ENCODE results near the gene HLA-F.

HLA-F gene

GRCh38 chr6:29680416-29680815 is 42.8 kb upstream of the HLA-F start:
- Histone ChIP-seq H3K4me1 (ENCODE audit: control extremely low read depth in 1 of 4, control insufficient read depth in 4 of 4, insufficient read depth in 4 of 4, low read length in 3 of 4) (peaks cover 0 to 14% (median 7%) of the 10 kb centered on the region in 4 experiments), H3K27ac (ENCODE audit: insufficient read depth in 1 of 2, low read depth in 1 of 2, low read length in 2 of 2, poor library complexity in 1 of 2, severe bottlenecking in 2 of 2) (no peak overlapping the region), H3K27me3 (replicated peaks in 2 of 5; ENCODE audit: control insufficient read depth in 4 of 5, insufficient read depth in 5 of 5, low read length in 4 of 5) (peaks cover 0 to 5% (median 0%) of the 10 kb centered on the region in 5 experiments), H3K9me3 (ENCODE audit: control extremely low read depth in 1 of 5, control insufficient read depth in 4 of 5, insufficient read depth in 2 of 5, low read depth in 1 of 5, low read length in 4 of 5) (no peaks in the 10 kb centered on the region), H3K36me3 (ENCODE audit: control insufficient read depth in 4 of 4, insufficient read depth in 4 of 4, low read length in 3 of 4) (no peaks in the 10 kb centered on the region), H3K4me3 (ENCODE audit: control insufficient read depth in 1 of 7, extremely low read depth in 1 of 7, insufficient read depth in 4 of 7, low read depth in 2 of 7, low read length in 6 of 7) (peak overlapping the region in 3 of 7 experiments; percentile 17 to 79 (median 52))
- POLR2A ChIA-PET: no interaction called here
- CTCF ChIA-PET: no interaction called here
- peak in 2 of 3 donors; percentile 48 to 62 for DNase-seq
- WGBS (ENCODE audit: insufficient coverage): 65% methylated on average over 23 of the region's 24 CpGs

GRCh38 chr6:29680904-29681303 is 42.3 kb upstream of the HLA-F start, which contains the start of gene ZFP57:
Gene ZFP57 (minus strand): TSS chr6:29681152. CDS start chr6:29677003, 4,149 bp downstream.
- Histone ChIP-seq H3K4me1 (ENCODE audit: control extremely low read depth in 1 of 4, control insufficient read depth in 4 of 4, insufficient read depth in 4 of 4, low read length in 3 of 4) (peaks cover 0 to 14% (median 7%) of the 10 kb centered on the region in 4 experiments), H3K4me3 (ENCODE audit: control insufficient read depth in 1 of 7, extremely low read depth in 1 of 7, insufficient read depth in 4 of 7, low read depth in 2 of 7, low read length in 6 of 7) (peak within 1 kb of the TSS in 3 of 7 experiments; percentile 17 to 79 (median 52)), H3K27ac (ENCODE audit: insufficient read depth in 1 of 2, low read depth in 1 of 2, low read length in 2 of 2, poor library complexity in 1 of 2, severe bottlenecking in 2 of 2) (no peak within 1 kb of the TSS), H3K27me3 (replicated peaks in 2 of 5; ENCODE audit: control insufficient read depth in 4 of 5, insufficient read depth in 5 of 5, low read length in 4 of 5) (peaks cover 0 to 5% (median 0%) of the 10 kb centered on the region in 5 experiments), H3K9me3 (ENCODE audit: control extremely low read depth in 1 of 5, control insufficient read depth in 4 of 5, insufficient read depth in 2 of 5, low read depth in 1 of 5, low read length in 4 of 5) (no peaks in the 10 kb centered on the region), H3K36me3 (ENCODE audit: control insufficient read depth in 4 of 4, insufficient read depth in 4 of 4, low read length in 3 of 4) (no peaks in the 10 kb centered on the region)
- DNase-seq: no peak
- 37% methylated on average over 30 of the region's 31 CpGs for WGBS (ENCODE audit: insufficient coverage)
- ChIA-PET CTCF (no interaction called here), POLR2A (no interaction called here)

GRCh38 chr6:29681811-29682210 is 41.4 kb upstream of the HLA-F start:
- 94% methylated on average over 5 of the region's 8 CpGs for WGBS (ENCODE audit: insufficient coverage)
- peaks cover 0 to 5% (median 0%) of the 10 kb centered on the region in 5 experiments for H3K27me3 ChIP-seq (replicated peaks in 2 of 5; ENCODE audit: control insufficient read depth in 4 of 5, insufficient read depth in 5 of 5, low read length in 4 of 5)

GRCh38 chr6:29685718-29686326 is 37.4 kb upstream of the HLA-F start:
- 84% methylated on average over 15 of the region's 15 CpGs for WGBS (ENCODE audit: insufficient coverage)
- CTCF ChIA-PET: no interaction called here
- DNase-seq: no peak
- Histone ChIP-seq H3K9me3 (ENCODE audit: control extremely low read depth in 1 of 5, control insufficient read depth in 4 of 5, insufficient read depth in 2 of 5, low read depth in 1 of 5, low read length in 4 of 5) (no peaks in the 10 kb centered on the region), H3K36me3 (ENCODE audit: control insufficient read depth in 4 of 4, insufficient read depth in 4 of 4, low read length in 3 of 4) (no peaks in the 10 kb centered on the region), H3K4me3 (ENCODE audit: control insufficient read depth in 1 of 7, extremely low read depth in 1 of 7, insufficient read depth in 4 of 7, low read depth in 2 of 7, low read length in 6 of 7) (no peak overlapping the region), H3K4me1 (ENCODE audit: control extremely low read depth in 1 of 4, control insufficient read depth in 4 of 4, insufficient read depth in 4 of 4, low read length in 3 of 4) (no peaks in the 10 kb centered on the region), H3K27ac (ENCODE audit: insufficient read depth in 1 of 2, low read depth in 1 of 2, low read length in 2 of 2, poor library complexity in 1 of 2, severe bottlenecking in 2 of 2) (no peak overlapping the region), H3K27me3 (replicated peaks in 2 of 5; ENCODE audit: control insufficient read depth in 4 of 5, insufficient read depth in 5 of 5, low read length in 4 of 5) (no peaks in the 10 kb centered on the region)
- POLR2A ChIA-PET: no interaction called here

More at GRCh38 chr6:29681811-29682210, 41.4 kb upstream of the HLA-F start:
- Histone ChIP-seq H3K4me1 (ENCODE audit: control extremely low read depth in 1 of 4, control insufficient read depth in 4 of 4, insufficient read depth in 4 of 4, low read length in 3 of 4) (peaks cover 0 to 10% (median 5%) of the 10 kb centered on the region in 4 experiments), H3K36me3 (ENCODE audit: control insufficient read depth in 4 of 4, insufficient read depth in 4 of 4, low read length in 3 of 4) (no peaks in the 10 kb centered on the region), H3K27ac (ENCODE audit: insufficient read depth in 1 of 2, low read depth in 1 of 2, low read length in 2 of 2, poor library complexity in 1 of 2, severe bottlenecking in 2 of 2) (no peak overlapping the region), H3K9me3 (ENCODE audit: control extremely low read depth in 1 of 5, control insufficient read depth in 4 of 5, insufficient read depth in 2 of 5, low read depth in 1 of 5, low read length in 4 of 5) (no peaks in the 10 kb centered on the region), H3K4me3 (ENCODE audit: control insufficient read depth in 1 of 7, extremely low read depth in 1 of 7, insufficient read depth in 4 of 7, low read depth in 2 of 7, low read length in 6 of 7) (no peak overlapping the region)
- ChIA-PET POLR2A (no interaction called here), CTCF (interaction anchor here (1.6 to 2.1 kb wide), 2 partner anchors 15 to 30 kb away, joined by 3 to 6 read pairs; no protein-coding TSS in a partner anchor)
- no peak for DNase-seq

GRCh38 chr6:29694637-29695036 is 28.6 kb upstream of the HLA-F start:
- 0% methylated on average over 2 of the region's 3 CpGs for WGBS (ENCODE audit: insufficient coverage)
- Histone ChIP-seq H3K4me3 (ENCODE audit: control insufficient read depth in 1 of 7, extremely low read depth in 1 of 7, insufficient read depth in 4 of 7, low read depth in 2 of 7, low read length in 6 of 7) (no peak overlapping the region), H3K36me3 (ENCODE audit: control insufficient read depth in 4 of 4, insufficient read depth in 4 of 4, low read length in 3 of 4) (no peaks in the 10 kb centered on the region), H3K27me3 (replicated peaks in 2 of 5; ENCODE audit: control insufficient read depth in 4 of 5, insufficient read depth in 5 of 5, low read length in 4 of 5) (no peaks in the 10 kb centered on the region), H3K4me1 (ENCODE audit: control extremely low read depth in 1 of 4, control insufficient read depth in 4 of 4, insufficient read depth in 4 of 4, low read length in 3 of 4) (peaks cover 0 to 5% (median 0%) of the 10 kb centered on the region in 4 experiments), H3K9me3 (ENCODE audit: control extremely low read depth in 1 of 5, control insufficient read depth in 4 of 5, insufficient read depth in 2 of 5, low read depth in 1 of 5, low read length in 4 of 5) (peaks cover 0 to 2% (median 0%) of the 10 kb centered on the region in 5 experiments), H3K27ac (ENCODE audit: insufficient read depth in 1 of 2, low read depth in 1 of 2, low read length in 2 of 2, poor library complexity in 1 of 2, severe bottlenecking in 2 of 2) (no peak overlapping the region)
- CTCF ChIA-PET: interaction anchor here (1.3 to 3.5 kb wide), 4 partner anchors 10 to 45 kb away, joined by 5 to 31 read pairs (median 12); no protein-coding TSS in a partner anchor
- peak in 2 of 3 donors; percentile 33 to 52 for DNase-seq
- POLR2A ChIA-PET: no interaction called here

GRCh38 chr6:29696147-29697125 is 26.8 kb upstream of the HLA-F start:
- no peak overlapping the region for H3K4me3 ChIP-seq (ENCODE audit: control insufficient read depth in 1 of 7, extremely low read depth in 1 of 7, insufficient read depth in 4 of 7, low read depth in 2 of 7, low read length in 6 of 7)
- H3K36me3 ChIP-seq (ENCODE audit: control insufficient read depth in 4 of 4, insufficient read depth in 4 of 4, low read length in 3 of 4): no peaks in the 10 kb centered on the region
- H3K9me3 ChIP-seq (ENCODE audit: control extremely low read depth in 1 of 5, control insufficient read depth in 4 of 5, insufficient read depth in 2 of 5, low read depth in 1 of 5, low read length in 4 of 5): peaks cover 0 to 2% (median 0%) of the 10 kb centered on the region in 5 experiments
- no peaks in the 10 kb centered on the region for H3K27me3 ChIP-seq (replicated peaks in 2 of 5; ENCODE audit: control insufficient read depth in 4 of 5, insufficient read depth in 5 of 5, low read length in 4 of 5)
- DNase-seq: peak in 2 of 3 donors; percentile 55 to 62
- POLR2A ChIA-PET: interaction anchor here (0.6 to 1.0 kb wide), 2 partner anchors 47 to 758 kb away, joined by 3 read pairs; no protein-coding TSS in a partner anchor
- H3K4me1 ChIP-seq (ENCODE audit: control extremely low read depth in 1 of 4, control insufficient read depth in 4 of 4, insufficient read depth in 4 of 4, low read length in 3 of 4): peaks cover 0 to 5% (median 0%) of the 10 kb centered on the region in 4 experiments
- CTCF ChIA-PET: interaction anchor here (0.6 to 3.5 kb wide), 22 partner anchors 8 to 159 kb away, joined by 3 to 31 read pairs (median 4); partner anchors contain the start of gene MOG
- no peak overlapping the region for H3K27ac ChIP-seq (ENCODE audit: insufficient read depth in 1 of 2, low read depth in 1 of 2, low read length in 2 of 2, poor library complexity in 1 of 2, severe bottlenecking in 2 of 2)
- 88% methylated on average over 10 of the region's 10 CpGs for WGBS (ENCODE audit: insufficient coverage)
